HG03460 (cell line): ENCODE measurements around the gene OR2V1.
"Not testable (repeated sequence)": the region's sequence is repeated elsewhere in the genome, so short reads cannot be mapped to it uniquely, and the experiment has no call there.

ENCODE experiments used
- ATAC-seq: cut with Tn5 transposase; IDR thresholded peaks from one replicate; pipeline ENCODE4 v1.9.1; 2021; ENCODE audit not compliant: unreplicated experiment

OR2V1 gene

GRCh38 chr5:181130832-181131496 is at the start of gene OR2V1:
OR2V1 (minus strand) TSS chr5:181131169; CDS start chr5:181125304, 5,865 bp downstream.
- ATAC-seq = no peak

GRCh38 chr5:181177559-181177958 is 46.6 kb upstream of the OR2V1 start:
- ATAC-seq = not testable (repeated sequence)

GRCh38 chr5:181176254-181176952 is 45.4 kb upstream of the OR2V1 start:
- no peak for ATAC-seq

GRCh38 chr5:181173420-181174342 is 42.7 kb upstream of the OR2V1 start:
- peak; percentile 45 for ATAC-seq

- ATAC-seq = peak; percentile 54
These were observed 42.1 kb upstream of the OR2V1 start for GRCh38 chr5:181173027-181173419.

- no peak for ATAC-seq
These were observed 40.8 kb upstream of the OR2V1 start for GRCh38 chr5:181171782-181172181.

- no peak for ATAC-seq
These were observed 40.0 kb upstream of the OR2V1 start for GRCh38 chr5:181170996-181171395.

GRCh38 chr5:181170237-181170825 is 39.4 kb upstream of the OR2V1 start:
- ATAC-seq = no peak

- ATAC-seq = not testable (repeated sequence)
These were observed 38.7 kb upstream of the OR2V1 start for GRCh38 chr5:181169459-181170236.

- ATAC-seq = no peak
These were observed 37.7 kb upstream of the OR2V1 start for GRCh38 chr5:181168595-181169118.

- no peak for ATAC-seq
These were observed 37.0 kb upstream of the OR2V1 start for GRCh38 chr5:181167814-181168488.

GRCh38 chr5:181166812-181167733 is 36.1 kb upstream of the OR2V1 start:
- no peak for ATAC-seq

- ATAC-seq = no peak
These were observed 33.3 kb upstream of the OR2V1 start for GRCh38 chr5:181164076-181164952.

- ATAC-seq = no peak
These were observed 32.6 kb upstream of the OR2V1 start for GRCh38 chr5:181163487-181164075.

GRCh38 chr5:181161534-181162175 is 30.7 kb upstream of the OR2V1 start:
- no peak for ATAC-seq

- ATAC-seq = not testable (repeated sequence)
These were observed 30.0 kb upstream of the OR2V1 start for GRCh38 chr5:181160755-181161533.
